ENCODE data around the gene PKN1.
"Not testable (repeated sequence)": the region's sequence is repeated elsewhere in the genome, so short reads cannot be mapped to it uniquely, and the experiment has no call there.

The PKN1 gene

GRCh38 chr19:14433554-14434501 lies 722 bp downstream of the PKN1 start:
- DNase-seq = no peak

GRCh38 chr19:14434543-14435319 lies 1.6 kb downstream of the PKN1 start:
- DNase-seq = no peak

- no peak for DNase-seq
Measured at GRCh38 chr19:14435320-14436050, 2.4 kb downstream of the PKN1 start.

GRCh38 chr19:14437578-14438140 lies 4.6 kb downstream of the PKN1 start:
- DNase-seq = no peak

GRCh38 chr19:14439014-14439413 lies 5.9 kb downstream of the PKN1 start:
- no peak for DNase-seq

GRCh38 chr19:14440049-14440448 lies 6.9 kb downstream of the PKN1 start:
- DNase-seq = no peak

GRCh38 chr19:14441041-14441938 lies 8.2 kb downstream of the PKN1 start:
- no peak for DNase-seq

- DNase-seq = no peak
Measured at GRCh38 chr19:14442891-14443631, 10.0 kb downstream of the PKN1 start.

GRCh38 chr19:14443632-14444216 lies 10.6 kb downstream of the PKN1 start:
- no peak for DNase-seq

GRCh38 chr19:14446336-14447036 lies 13.4 kb downstream of the PKN1 start:
- DNase-seq = no peak

- DNase-seq = no peak
Measured at GRCh38 chr19:14449321-14449720, 16.2 kb downstream of the PKN1 start.

GRCh38 chr19:14450168-14450874 lies 17.2 kb downstream of the PKN1 start:
- no peak for DNase-seq

- no peak for DNase-seq
Measured at GRCh38 chr19:14450876-14451275, 17.8 kb downstream of the PKN1 start.

- DNase-seq = not testable (repeated sequence)
Measured at GRCh38 chr19:14452303-14452702, 19.2 kb downstream of the PKN1 start.

GRCh38 chr19:14459703-14460102 lies 26.6 kb downstream of the PKN1 start:
- no peak for DNase-seq

GRCh38 chr19:14460935-14461334 lies 27.8 kb downstream of the PKN1 start:
- DNase-seq = no peak

GRCh38 chr19:14462401-14462800 lies 29.3 kb downstream of the PKN1 start:
- not testable (repeated sequence) for DNase-seq

- DNase-seq = no peak
Measured at GRCh38 chr19:14463747-14464146, 30.6 kb downstream of the PKN1 start.

- DNase-seq = no peak
Measured at GRCh38 chr19:14467391-14467790, 34.3 kb downstream of the PKN1 start.

All from NCI-H187 (cell line).